Suprapubic skin (tissue), 4 donors: ENCODE results near the gene LAYN.

ENCODE experiments used
- CTCF ChIP-seq, 2 donors: fragments of 200-600 bp in 1 of 2; fragments of 450-650 bp in 1 of 2; sonication (generic) in 1 of 2; IDR thresholded peaks; one replicate each; pipeline ENCODE4 v1.5.1; 2016 to 2019; ENCODE audit warnings: antibody characterized with exemption in 2 of 2, mild to moderate bottlenecking in 1 of 2, moderate library complexity in 1 of 2
- EP300 ChIP-seq: sonication (generic); formaldehyde crosslinking; IDR thresholded peaks from one replicate; pipeline ENCODE4 v1.6.1; 2017; ENCODE audit warnings: antibody characterized with exemption
- POLR2A ChIP-seq, 2 donors: fragments of 450-650 bp; IDR thresholded peaks; one replicate each; pipeline ENCODE4 v1.6.1; 2017; ENCODE audit warnings: antibody characterized with exemption in 2 of 2, mild to moderate bottlenecking in 2 of 2, moderate library complexity in 2 of 2
- POLR2AphosphoS5 ChIP-seq, 3 donors: sonication (generic); formaldehyde crosslinking; IDR thresholded peaks; one replicate each; pipeline ENCODE4 v1.6.1; 2017; ENCODE audit warnings: antibody characterized with exemption in 3 of 3

GRCh38 chr11:111549869-111550203 is 9.3 kb downstream of the LAYN start:
- TF ChIP-seq CTCF (IDR thresholded peaks at IDR 0.05) (no peak), POLR2A (IDR thresholded peaks at IDR 0.05) (no peak), POLR2AphosphoS5 (IDR thresholded peaks at IDR 0.05) (no peak), EP300 (no peak)
